Natural killer cell (primary cell): ENCODE results near the gene SORCS2. TPM values are rescaled to one million over a fixed set of nuclear protein-coding genes. Genes with fewer than 3 reads are reported as not detected.

Experiments used
- ATAC-seq, 3 donors: fragments of 150-1000 bp in 2 of 3; fragments of 200-7000 bp in 1 of 3; cut with Tn5 transposase; 1 replicate in 1 of 3; 2 replicates in 2 of 3; pipeline ENCODE4 v1.10.0; 2021; ENCODE audit warnings: mild to moderate bottlenecking in 2 of 3, moderate library complexity in 2 of 3
- DNase-seq, 2 donors: peaks; one replicate each; pipeline versions ENCODE4 v3.0.0 to v3.0.0-alpha.2; 2013 to 2021; ENCODE audit warnings: mixed read lengths in 1 of 2
- H3K27ac ChIP-seq: one replicate; pipeline ENCODE4 v1.5.1; 2013; ENCODE audit warnings: mild to moderate bottlenecking, low read length
- H3K27me3 ChIP-seq: one replicate; pipeline ENCODE4 v1.6.1; 2013; ENCODE audit warnings: low read length; ENCODE audit not compliant: control insufficient read depth, insufficient read depth
- H3K36me3 ChIP-seq: one replicate; pipeline ENCODE4 v1.6.1; 2013; ENCODE audit warnings: low read length; ENCODE audit not compliant: control insufficient read depth, insufficient read depth
- H3K4me1 ChIP-seq: one replicate; pipeline ENCODE4 v1.6.1; 2013; ENCODE audit warnings: low read length; ENCODE audit not compliant: control insufficient read depth, insufficient read depth
- H3K4me3 ChIP-seq: one replicate; pipeline ENCODE4 v1.5.1; 2013; ENCODE audit warnings: low read length
- H3K9me3 ChIP-seq: one replicate; pipeline ENCODE4 v1.6.1; 2013; ENCODE audit warnings: low read length; ENCODE audit not compliant: control insufficient read depth, insufficient read depth
- H3K27ac Mint-ChIP-seq, 2 donors: one replicate each; pipeline ENCODE4 v1.8.0; 2022; ENCODE audit warnings: mild to moderate bottlenecking in 2 of 2, mixed read lengths in 2 of 2, moderate library complexity in 1 of 2
- H3K27me3 Mint-ChIP-seq, 2 donors: one replicate each; pipeline ENCODE4 v1.8.0; 2022; ENCODE audit warnings: low read depth in 2 of 2, mixed read lengths in 2 of 2
- H3K36me3 Mint-ChIP-seq: one replicate; pipeline ENCODE4 v1.8.0; 2022; ENCODE audit warnings: mixed read lengths
- H3K4me1 Mint-ChIP-seq, 2 donors: one replicate each; pipeline ENCODE4 v1.8.0; 2022; ENCODE audit warnings: mixed read lengths in 2 of 2
- H3K4me3 Mint-ChIP-seq: one replicate; pipeline ENCODE4 v1.8.0; 2022; ENCODE audit warnings: mild to moderate bottlenecking, moderate library complexity, mixed read lengths
- H3K9me3 Mint-ChIP-seq, 2 donors: one replicate each; pipeline ENCODE4 v1.8.0; 2022; ENCODE audit warnings: mixed read lengths in 2 of 2
- whole genome bisulfite sequencing: methylation state at CpG from one replicate; pipeline ENCODE4 v1.1.7; 2013; ENCODE audit warnings: missing lambda C conversion rate; ENCODE audit not compliant: insufficient coverage; 5-methylcytosine and 5-hydroxymethylcytosine counted together
- intact Hi-C: fragments of 100-400 bp; cut with micrococcal nuclease; formaldehyde crosslinking; loops from one replicate; pipeline ENCODE4 v1.14.2; 2022
- total RNA-seq, 4 donors: library from RNA; stranded (reverse); fragments of 120-200 nt in 1 of 4; gene quantifications; one replicate each; pipeline versions ENCODE4 v1.2.3 to v1.2.4, GENCODE V29; 2013 to 2022
- TF ChIP-seq, protein P1 (sequence below): fragments of 200-600 bp; IDR thresholded peaks from one replicate; pipeline ENCODE4 v1.8.0; 2022; ENCODE audit warnings: antibody characterized with exemption

The SORCS2 gene
- total RNA-seq, 3 donors from 2014 or later (not counting 1 experiment from before 2014, with no cell fraction given): 1.2 to 2.5 (median 1.4) TPM

DNA sequence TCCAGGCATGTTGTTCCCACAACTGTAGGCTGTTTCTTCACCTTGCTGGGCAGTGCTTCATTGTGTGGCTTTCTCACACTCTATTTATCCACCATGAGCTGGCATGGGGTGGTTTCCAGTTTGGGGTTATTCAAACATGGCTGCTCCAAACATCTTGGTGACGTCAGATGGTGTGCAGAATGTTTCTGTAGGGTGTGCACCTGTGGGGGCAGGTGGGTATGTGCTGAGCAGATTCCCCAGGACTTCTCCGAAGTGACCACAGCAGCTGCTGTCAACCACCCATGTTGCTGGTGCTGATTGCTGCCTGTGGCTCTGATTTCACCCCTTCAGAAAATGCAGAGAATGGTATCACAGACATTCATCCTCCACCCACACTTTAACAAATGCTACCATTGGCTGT lies 247.4 kb downstream of the SORCS2 start:
- Mint-ChIP-seq H3K27me3 (peaks cover 54 to 59% of the 10 kb centered on the region in 2 donors), H3K27ac (no peak overlapping the region), H3K4me1 (peaks cover 21 to 34% of the 10 kb centered on the region in 2 donors), H3K9me3 (no peaks in the 10 kb centered on the region), H3K4me3 (no peak overlapping the region), H3K36me3 (no peaks in the 10 kb centered on the region)
- TF ChIP-seq, protein P1, sequence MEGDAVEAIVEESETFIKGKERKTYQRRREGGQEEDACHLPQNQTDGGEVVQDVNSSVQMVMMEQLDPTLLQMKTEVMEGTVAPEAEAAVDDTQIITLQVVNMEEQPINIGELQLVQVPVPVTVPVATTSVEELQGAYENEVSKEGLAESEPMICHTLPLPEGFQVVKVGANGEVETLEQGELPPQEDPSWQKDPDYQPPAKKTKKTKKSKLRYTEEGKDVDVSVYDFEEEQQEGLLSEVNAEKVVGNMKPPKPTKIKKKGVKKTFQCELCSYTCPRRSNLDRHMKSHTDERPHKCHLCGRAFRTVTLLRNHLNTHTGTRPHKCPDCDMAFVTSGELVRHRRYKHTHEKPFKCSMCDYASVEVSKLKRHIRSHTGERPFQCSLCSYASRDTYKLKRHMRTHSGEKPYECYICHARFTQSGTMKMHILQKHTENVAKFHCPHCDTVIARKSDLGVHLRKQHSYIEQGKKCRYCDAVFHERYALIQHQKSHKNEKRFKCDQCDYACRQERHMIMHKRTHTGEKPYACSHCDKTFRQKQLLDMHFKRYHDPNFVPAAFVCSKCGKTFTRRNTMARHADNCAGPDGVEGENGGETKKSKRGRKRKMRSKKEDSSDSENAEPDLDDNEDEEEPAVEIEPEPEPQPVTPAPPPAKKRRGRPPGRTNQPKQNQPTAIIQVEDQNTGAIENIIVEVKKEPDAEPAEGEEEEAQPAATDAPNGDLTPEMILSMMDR: no peak
- ATAC-seq (no peak), DNase-seq (no peak)
- Histone ChIP-seq H3K4me1 (peaks cover 27% of the 10 kb centered on the region), H3K36me3 (no peaks in the 10 kb centered on the region), H3K27me3 (peaks cover 13% of the 10 kb centered on the region), H3K4me3 (no peak overlapping the region), H3K27ac (no peak overlapping the region), H3K9me3 (no peaks in the 10 kb centered on the region)
- intact Hi-C loops: loop anchor here (10.0 kb wide), 2 partner anchors 85 to 275 kb away; no protein-coding TSS in a partner anchor
- 67% methylated on average over 2 of the region's 2 CpGs for WGBS

DNA sequence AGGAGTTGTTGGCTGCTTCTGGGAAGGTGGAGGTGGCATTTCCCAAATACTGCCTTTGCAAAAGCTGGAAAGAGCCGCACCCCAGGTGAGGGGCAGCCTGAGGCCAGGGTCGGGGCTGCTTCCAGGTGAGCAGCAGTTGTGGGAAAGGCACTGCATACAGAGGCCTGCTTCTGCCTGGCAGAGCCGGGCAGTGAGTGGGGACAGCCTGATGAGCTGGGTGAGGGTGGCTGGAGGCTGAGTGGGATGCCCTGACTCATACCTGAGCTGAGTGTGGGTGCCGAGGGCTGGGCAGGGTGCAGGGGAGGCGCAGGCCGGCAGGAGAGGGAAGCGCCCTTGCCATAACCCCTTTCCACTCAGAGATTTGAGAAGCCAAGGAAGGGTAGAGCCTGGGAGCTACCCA lies 248.9 kb downstream of the SORCS2 start:
- H3K4me3 ChIP-seq: no peak overlapping the region
- Mint-ChIP-seq H3K36me3 (no peaks in the 10 kb centered on the region), H3K27ac (no peak overlapping the region), H3K4me3 (no peak overlapping the region), H3K4me1 (peaks cover 10 to 20% of the 10 kb centered on the region in 2 donors), H3K27me3 (peaks cover 57 to 67% of the 10 kb centered on the region in 2 donors), H3K9me3 (no peaks in the 10 kb centered on the region)
- TF ChIP-seq, protein P1: no peak
- 84% methylated on average over 7 of the region's 7 CpGs for WGBS
- no peak for ATAC-seq
- peaks cover 12% of the 10 kb centered on the region for H3K4me1 ChIP-seq
- no peak for DNase-seq
- H3K36me3 ChIP-seq: no peaks in the 10 kb centered on the region
- intact Hi-C loops: no loop called here
- no peaks in the 10 kb centered on the region for H3K9me3 ChIP-seq
- no peak overlapping the region for H3K27ac ChIP-seq
- peaks cover 13% of the 10 kb centered on the region for H3K27me3 ChIP-seq

DNA sequence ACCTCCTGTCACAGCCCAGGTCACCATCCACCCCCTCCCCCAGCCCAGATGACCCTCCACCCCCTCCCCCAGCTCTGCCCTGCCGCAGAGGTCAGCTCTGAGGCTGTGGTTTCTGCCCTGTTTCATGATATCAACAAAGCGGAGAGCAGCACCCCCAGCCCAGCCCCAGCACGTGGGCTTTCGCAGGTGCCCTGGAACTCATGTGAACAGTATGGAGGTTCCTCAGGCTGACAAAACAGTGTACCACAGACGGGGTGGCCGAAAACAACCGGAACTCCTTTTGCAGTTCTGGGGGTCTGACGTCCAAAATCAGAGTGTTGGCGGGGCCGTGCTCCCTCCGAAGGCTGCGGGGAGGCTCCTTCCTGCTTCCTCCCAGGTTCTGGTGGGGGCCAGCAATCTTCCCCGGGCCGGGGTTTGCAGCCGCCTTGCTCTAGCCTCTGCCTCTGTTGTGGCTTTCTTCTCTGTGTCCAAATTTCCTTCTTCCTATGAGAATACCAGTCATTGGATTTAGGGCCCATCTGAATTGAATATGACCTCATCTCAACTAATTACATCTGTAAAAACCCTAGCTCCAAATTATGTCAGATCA lies 250.3 kb downstream of the SORCS2 start:
- H3K27ac Mint-ChIP-seq: no peak overlapping the region
- TF ChIP-seq, protein P1: no peak
- no peaks in the 10 kb centered on the region for H3K9me3 ChIP-seq

DNA sequence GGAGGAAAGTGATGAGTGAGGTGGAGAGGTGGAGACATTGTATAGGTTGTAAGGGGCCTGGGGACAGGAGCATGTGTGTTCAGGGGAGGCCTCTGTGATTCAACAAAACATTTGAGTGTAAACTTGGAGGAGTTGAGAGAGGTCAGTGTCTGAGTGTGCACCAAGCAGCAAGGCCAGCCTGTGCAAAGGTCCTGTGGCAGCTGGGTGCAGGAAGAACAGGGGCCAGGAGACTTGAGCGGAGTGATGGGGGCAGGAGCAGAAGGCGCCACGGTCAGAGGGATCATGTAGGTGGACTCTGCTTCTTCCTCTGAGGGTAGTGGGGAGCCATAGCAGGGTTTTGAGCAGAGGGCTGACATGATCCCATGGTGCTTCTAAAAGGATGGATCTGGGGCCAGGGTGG lies 252.0 kb downstream of the SORCS2 start:
- Mint-ChIP-seq H3K4me1 (peaks cover 6 to 18% of the 10 kb centered on the region in 2 donors), H3K9me3 (no peaks in the 10 kb centered on the region)
- intact Hi-C loops: no loop called here

More for the DNA sequence above, 250.3 kb downstream of the SORCS2 start:
- ATAC-seq (peak; percentile 36 to 66 (median 53)), DNase-seq (no peak)
- Mint-ChIP-seq H3K9me3 (no peaks in the 10 kb centered on the region), H3K4me1 (peaks cover 6 to 20% of the 10 kb centered on the region in 2 donors), H3K36me3 (no peaks in the 10 kb centered on the region), H3K4me3 (peak overlapping the region; percentile 52), H3K27me3 (peaks cover 54 to 58% of the 10 kb centered on the region in 2 donors)
- intact Hi-C loops: no loop called here
- Histone ChIP-seq H3K27me3 (peaks cover 8% of the 10 kb centered on the region), H3K27ac (no peak overlapping the region), H3K36me3 (no peaks in the 10 kb centered on the region), H3K4me1 (peaks cover 7% of the 10 kb centered on the region), H3K4me3 (no peak overlapping the region)
- WGBS: 16% methylated on average over 15 of the region's 15 CpGs

More for the DNA sequence above, 252.0 kb downstream of the SORCS2 start:
- H3K4me3 ChIP-seq: no peak overlapping the region
- H3K27ac ChIP-seq: no peak overlapping the region
- ATAC-seq (no peak), DNase-seq (no peak)
- H3K27me3 Mint-ChIP-seq: peaks cover 42 to 43% of the 10 kb centered on the region in 2 donors
- H3K36me3 Mint-ChIP-seq: no peaks in the 10 kb centered on the region
- TF ChIP-seq, protein P1: no peak
- no peak overlapping the region for H3K27ac Mint-ChIP-seq
- no peaks in the 10 kb centered on the region for H3K36me3 ChIP-seq
- H3K27me3 ChIP-seq: peaks cover 10% of the 10 kb centered on the region
- peaks cover 7% of the 10 kb centered on the region for H3K4me1 ChIP-seq
- no peaks in the 10 kb centered on the region for H3K9me3 ChIP-seq
- WGBS: 92% methylated on average over 3 of the region's 3 CpGs
- no peak overlapping the region for H3K4me3 Mint-ChIP-seq
